GM19468 (cell line): ENCODE results near the gene IGFBPL1.

Experiments
- ATAC-seq: cut with Tn5 transposase; IDR thresholded peaks from one replicate; pipeline ENCODE4 v1.9.1; 2021; ENCODE audit warnings: mild to moderate bottlenecking, moderate library complexity, moderate number of reproducible peaks; ENCODE audit not compliant: unreplicated experiment; ENCODE audit errors: extremely low read depth

Gene IGFBPL1

GRCh38 chr9:38434365-38434764 is 10.1 kb upstream of the IGFBPL1 start:
- ATAC-seq: no peak

DNA sequence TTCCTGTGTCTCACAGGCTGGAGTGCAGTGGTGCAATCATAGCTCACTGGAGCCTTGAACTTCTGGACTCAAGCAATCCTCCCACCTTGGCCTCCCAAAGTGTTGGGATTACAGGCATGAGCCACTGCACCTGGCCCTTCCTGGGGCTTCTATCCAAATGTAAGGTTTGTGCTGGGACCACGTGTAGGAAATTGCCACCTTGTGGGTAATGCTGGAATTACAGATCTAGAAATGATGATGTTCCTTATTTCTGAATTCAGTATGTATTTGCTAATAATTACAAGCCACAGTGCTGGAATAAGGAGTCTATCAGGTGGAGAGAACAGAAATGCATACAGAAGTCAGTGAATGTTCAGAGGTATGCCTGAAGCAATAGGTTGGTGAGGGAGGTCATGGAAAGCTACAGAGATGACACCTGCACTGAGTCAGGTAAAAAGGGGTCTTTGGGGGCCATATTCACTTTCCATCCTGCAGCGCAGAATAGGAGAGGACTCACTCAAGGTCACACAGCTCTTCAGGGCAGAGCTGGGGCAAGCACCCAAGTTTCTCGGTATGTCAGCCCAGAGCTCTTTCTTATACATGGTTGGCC is 8.8 kb upstream of the IGFBPL1 start:
- ATAC-seq: no peak

DNA sequence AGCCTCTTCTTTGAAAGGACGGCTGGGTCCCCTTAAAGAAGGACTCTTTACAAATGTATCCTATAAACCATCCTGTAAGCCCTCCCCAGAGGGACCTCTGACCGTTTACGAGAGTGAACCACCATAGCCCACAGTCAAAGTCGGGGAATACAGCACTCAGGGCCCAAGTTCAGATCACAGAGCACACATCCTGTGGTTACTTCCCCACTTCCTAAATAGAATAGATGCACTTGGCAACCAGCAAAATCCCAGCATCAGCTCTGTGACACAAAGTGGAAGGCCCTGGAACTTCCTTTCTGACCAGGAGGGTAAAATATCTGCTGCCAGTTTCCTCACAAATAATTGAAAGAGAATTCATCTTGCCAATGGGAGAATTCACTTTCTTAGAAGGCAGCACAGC is 6.9 kb upstream of the IGFBPL1 start:
- ATAC-seq: no peak

DNA sequence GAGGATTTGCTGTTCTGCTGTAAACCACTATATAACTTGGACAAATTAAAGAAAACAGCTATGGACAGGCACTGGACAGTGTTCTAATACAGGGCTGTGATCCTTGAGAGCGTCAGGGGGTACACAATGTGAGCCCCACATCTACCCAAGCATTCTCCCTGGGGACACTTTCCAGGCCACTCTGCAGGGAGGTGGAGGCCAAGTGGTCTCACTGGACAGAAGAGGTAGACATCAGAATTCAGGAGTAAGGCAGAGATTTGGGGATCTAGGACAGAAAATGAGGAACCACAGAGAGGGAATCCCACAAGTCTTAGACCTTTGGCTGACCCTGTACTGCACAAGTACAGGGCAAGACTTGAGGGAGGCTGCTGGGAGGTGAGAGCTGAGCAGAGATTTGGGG is 3.8 kb upstream of the IGFBPL1 start:
- no peak for ATAC-seq

DNA sequence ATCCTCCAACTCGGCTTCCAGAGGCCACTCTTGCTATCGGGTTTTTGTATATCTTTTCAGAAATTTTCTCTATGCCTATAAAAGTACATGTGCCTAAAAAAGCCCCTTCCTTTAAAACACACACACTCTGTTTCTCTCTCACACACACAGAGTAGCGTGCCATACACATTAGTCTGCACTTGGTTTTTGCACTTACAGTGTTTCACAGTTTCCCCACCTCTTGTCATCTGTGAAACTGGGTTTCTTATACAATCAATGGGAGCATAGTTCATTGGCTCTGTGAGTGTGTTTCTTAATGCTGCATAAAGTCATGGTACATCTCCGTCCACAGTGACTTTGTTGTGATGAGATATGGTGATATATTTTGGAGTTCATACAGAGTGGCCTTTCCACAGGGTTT is 664 bp upstream of the IGFBPL1 start:
- ATAC-seq: no peak

GRCh38 chr9:38423273-38423972 is 831 bp downstream of the IGFBPL1 start:
- no peak for ATAC-seq

DNA sequence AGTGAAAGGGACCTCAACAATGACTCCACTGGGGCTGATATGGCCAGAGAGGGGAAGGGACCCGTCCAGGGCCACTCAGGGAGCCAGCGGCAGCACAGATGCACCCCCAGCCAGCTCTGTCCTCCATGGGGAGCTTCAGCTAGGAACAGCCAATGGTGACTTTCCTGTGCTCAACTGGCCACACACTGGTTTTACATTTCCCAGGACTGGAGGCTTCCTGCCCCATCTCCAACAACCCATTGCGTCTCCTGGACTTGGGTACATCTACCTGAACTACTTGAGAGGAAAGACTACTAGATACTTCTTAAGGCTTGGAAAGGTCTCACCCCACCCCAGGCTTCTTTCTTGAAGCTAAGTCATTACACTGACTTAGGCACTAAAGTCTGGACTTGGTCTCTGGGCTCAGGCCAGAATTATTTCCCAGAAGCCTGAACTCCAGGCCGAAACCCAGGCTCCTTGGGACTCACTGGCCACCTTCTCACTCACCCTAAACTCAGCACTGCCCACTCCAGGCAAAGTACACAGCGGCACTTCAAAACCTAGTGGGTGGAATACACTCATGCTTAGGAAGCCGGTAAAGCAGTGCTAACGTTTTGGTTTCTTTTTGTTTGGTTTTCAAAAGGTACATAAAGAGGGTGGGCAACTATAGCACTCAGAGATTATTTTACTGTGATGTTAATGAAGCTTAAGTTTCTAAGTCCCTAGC is 1.5 kb downstream of the IGFBPL1 start:
- no peak for ATAC-seq

DNA sequence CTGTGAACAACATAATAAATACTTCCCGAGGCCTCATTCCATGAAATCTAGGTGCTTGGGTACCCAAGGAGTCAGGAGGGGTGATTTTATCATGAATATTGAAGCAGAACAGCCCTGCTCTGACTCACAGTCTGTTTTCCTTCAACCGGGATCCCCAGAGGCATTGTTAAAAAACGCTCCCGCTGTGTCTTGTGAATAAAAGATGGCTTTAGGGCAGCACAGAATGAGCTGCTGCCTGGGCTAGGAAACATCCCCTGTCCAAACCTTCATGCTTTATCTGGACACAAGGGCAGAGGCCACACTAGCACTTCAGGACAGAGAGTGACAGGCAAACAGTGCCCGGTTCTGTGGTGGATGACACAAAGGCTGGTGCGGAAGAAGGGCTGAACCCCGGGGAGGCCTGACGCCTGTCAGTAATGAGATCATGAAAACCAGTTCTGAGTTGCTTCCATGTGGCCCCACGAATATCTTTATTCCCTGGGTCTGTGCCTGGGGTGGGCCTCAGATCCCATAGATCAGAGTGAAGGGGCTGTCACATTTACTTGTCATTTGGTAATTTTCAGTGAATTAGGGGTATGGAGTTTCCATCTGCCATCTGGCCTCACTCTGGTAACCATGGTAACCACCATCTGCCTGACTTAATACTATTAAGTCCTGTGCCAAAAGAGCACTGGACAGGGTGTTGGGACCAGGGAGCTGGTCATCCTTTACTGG is 2.6 kb downstream of the IGFBPL1 start:
- ATAC-seq: no peak

GRCh38 chr9:38419181-38419580 is 5.1 kb downstream of the IGFBPL1 start:
- ATAC-seq: no peak

- ATAC-seq: no peak
Observed at GRCh38 chr9:38418366-38418765, 5.9 kb downstream of the IGFBPL1 start.

GRCh38 chr9:38417003-38417945 is 7.0 kb downstream of the IGFBPL1 start:
- ATAC-seq: no peak

DNA sequence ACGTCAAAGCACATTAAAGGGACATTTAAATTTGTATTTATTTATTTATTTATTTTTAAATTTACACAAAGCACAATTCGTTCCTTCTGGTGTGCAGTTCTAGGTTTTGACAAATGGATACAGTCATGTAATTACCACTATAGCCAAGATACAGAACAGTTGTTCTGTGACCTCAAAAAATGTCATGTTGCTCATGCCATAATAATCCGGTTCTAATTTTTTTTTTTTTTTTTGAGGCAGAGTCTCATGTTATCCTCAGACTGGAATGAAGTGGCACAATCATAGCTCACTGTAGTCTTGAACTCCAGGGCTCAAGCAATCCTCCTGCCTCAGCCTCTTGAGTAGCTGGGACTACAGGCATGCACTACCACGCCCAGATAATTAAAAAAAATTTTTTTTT is 7.8 kb downstream of the IGFBPL1 start:
- ATAC-seq: no peak

DNA sequence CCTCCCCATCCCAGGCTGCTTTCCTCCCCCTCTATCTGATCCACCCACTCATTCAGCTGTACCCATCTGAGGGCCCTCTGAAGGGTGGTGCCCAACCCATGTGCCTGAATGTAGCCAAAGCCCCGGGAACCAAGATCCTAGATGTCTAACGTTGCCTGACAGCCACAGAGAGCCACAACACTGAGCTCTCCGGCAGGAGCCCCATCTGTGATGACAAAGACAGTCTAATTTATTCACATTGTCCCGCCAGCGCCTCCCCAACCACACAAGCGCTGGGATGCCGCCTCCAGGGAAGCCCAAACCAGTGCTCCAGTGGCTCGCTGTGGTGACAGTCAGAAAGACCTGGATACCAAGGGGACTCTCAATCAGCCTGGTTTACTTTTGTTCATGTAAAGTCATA is 8.4 kb downstream of the IGFBPL1 start:
- no peak for ATAC-seq

- no peak for ATAC-seq
Observed at GRCh38 chr9:38414040-38414723, 10.1 kb downstream of the IGFBPL1 start.

DNA sequence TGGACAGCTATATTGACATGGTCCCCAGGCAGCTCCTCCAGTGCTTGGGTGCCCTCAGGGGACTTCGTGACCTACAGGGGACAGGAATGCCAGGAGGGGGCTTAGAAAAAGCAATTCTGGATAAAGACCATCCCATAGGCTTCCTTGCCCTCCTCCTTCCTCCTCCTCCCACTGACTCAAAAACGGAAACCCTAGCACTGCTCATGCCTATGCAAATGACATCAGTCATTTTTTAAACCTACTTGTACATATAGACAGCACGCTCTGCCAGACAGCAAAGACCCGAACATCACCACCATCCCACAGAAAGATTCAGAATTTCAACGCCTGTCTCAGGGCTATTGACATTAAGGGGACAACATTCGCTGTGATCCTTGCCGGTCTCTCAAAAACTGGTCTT is 11.0 kb downstream of the IGFBPL1 start:
- no peak for ATAC-seq

DNA sequence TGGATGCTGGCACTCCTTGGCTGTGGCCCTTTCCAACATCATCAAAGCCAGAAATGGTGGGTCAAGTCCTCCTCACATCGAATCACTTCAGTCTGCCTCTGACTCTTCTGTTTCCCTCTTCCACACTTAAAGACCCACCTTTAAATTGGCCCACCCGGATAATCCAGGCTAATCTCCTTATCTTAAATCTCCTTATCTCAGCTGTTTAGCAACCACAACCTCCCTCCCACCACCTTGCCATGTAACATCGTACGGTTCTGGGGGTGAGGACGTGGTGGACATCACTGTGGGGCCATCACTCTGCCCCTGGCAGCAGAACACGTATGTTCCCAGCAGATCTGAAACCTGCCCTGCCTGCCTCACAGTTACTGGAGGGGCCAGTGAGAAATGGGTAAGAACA is 11.5 kb downstream of the IGFBPL1 start:
- ATAC-seq: no peak

DNA sequence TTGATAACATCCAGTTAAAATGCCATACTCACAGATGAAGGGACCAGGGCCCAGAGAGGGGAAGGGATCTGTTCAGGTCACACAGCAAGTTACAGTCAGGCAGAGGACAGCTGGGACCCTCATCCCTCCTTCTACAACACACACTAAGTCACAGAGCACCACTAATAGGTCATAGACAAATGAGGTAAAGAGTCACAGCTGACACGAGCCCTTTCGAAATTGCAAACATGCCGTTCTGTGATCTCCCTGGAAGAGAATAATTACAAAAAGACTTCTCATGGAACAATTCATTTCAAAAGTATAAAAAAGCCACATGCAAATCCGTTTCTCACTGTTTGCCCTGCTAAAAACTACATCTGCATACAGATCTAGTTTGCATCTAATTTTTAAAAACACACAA is 15.5 kb downstream of the IGFBPL1 start:
- ATAC-seq: no peak

GRCh38 chr9:38406476-38407186 is 17.6 kb downstream of the IGFBPL1 start:
- ATAC-seq: no peak

GRCh38 chr9:38405785-38406184 is 18.5 kb downstream of the IGFBPL1 start:
- ATAC-seq: no peak
